NCI-H2107 treated with DMSO at 0.1 percent for 48 hours (cell line): Measurements from ENCODE around the gene YAE1.

Experiments used
- DNase-seq: peaks from one replicate; lab custom pipeline; 2025; ENCODE audit not compliant: unreplicated experiment; lab: John Stamatoyannopoulos, UW

YAE1 gene

DNA sequence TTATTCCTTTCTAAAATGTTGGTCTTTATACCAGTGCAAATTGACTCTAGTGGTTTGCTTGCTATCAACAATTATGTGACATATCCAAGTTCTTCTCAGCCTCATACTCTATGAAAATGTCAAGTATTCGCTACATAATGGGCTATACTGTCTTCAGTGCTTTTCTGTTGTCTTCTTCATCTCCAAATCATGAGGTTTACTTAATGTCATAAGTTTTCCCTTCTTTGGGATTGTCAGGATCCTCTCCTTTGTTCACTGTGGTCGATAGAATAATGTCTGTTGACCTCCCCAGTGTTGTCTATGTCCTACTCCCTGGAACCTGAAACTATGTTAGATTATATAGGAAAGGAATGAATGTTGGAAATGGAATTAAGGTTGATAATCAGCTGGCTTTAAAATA lies 40.7 kb downstream of the YAE1 start:
- DNase-seq, result no peak

- DNase-seq, result no peak
These were observed 41.7 kb downstream of the YAE1 start for GRCh38 chr7:39607865-39608264.

DNA sequence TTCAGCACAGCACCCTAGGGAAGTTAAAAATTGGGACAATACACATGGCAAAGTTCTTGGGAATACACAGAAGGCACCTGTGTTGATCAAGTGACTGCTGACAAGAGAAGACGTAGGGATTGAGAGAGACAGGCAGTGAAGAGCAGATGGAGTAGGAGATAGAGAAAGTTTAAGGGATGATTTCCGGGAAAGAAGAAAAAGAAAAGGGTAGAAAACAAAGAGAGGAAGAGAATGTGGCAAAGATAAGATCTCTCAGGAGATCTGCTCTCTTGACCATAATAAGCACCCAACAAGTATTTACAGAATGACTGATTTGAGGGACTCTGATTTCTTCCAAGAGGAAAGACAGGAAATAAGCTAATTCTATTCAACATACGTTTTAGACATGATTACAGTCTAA lies 42.1 kb downstream of the YAE1 start:
- no peak for DNase-seq

DNA sequence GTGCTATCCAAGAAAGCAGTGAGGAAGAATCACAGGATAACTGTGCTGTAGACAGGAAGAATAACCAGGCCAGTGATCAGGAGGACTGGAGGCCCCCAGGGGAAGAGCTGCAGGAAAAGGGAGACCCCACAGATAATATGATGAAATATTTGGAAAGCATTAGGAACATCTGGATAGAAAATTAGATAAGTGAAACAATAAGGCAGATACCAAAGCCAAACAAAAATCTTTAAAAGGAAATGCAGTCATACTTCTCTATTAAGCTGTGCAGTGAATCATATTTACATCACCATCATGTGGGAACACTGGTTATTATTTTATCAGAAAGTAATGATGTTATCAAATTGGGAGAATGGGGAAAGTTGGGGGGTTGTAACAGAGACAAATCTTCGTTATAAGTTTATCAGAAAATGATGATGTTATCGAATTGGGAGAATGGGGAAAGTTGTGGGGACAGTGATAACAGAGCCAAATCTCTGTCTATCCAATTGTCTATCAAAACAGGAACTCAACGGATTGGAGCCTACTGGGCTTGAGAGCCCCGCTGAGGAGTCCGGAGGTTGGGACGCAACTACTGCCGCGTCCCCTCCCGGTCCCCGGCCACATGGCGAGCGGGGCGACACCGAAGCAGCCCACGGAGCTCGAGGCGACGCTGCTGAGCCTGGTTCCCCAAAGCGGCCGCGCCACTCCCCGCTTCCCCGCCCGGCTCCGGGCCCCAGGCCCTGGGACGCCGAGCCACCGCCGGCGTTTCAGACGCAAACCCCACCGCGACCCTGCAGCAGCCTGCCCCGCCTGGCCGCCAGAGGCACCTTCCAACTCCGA lies 43.1 kb downstream of the YAE1 start:
- DNase-seq, result no peak

- no peak for DNase-seq
These were observed 43.7 kb downstream of the YAE1 start for GRCh38 chr7:39609935-39610263.

DNA sequence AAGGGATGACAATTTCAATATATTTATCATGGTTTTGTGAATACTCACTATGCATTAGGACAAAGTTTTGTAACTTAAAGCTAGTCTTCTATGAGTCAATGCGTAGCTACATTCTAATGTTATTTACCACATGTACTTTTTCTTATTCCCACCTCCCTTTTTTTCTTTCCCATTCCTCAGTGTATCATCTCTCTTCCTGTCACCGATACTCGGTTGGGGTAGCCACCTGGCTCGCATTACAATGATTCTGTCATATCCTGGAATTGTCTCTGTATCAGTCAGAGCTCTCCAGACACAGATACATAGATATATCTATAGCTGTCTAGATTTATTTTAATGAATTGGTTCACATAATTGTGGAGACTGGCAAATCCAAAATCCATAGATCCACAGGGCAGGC lies 47.4 kb downstream of the YAE1 start:
- no peak for DNase-seq

DNA sequence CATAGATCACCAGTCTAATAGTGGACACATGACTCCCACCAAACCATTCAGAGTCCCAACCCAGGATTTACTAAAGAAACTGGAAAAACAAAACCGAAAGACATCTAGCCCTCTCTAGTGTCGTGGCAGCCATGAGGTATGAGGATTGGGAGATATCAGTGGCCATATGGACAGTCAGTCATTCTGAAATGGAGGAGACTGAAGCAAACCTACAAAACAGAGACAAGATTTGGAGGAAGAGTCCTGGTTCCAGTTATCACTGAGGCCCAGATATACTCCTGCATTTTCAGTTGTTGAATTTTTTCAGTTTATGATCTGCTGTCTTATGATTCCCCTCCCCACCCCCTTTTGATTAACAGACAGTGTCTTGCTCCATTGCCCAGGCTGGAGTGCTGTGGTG lies 48.1 kb downstream of the YAE1 start:
- DNase-seq, result no peak

DNA sequence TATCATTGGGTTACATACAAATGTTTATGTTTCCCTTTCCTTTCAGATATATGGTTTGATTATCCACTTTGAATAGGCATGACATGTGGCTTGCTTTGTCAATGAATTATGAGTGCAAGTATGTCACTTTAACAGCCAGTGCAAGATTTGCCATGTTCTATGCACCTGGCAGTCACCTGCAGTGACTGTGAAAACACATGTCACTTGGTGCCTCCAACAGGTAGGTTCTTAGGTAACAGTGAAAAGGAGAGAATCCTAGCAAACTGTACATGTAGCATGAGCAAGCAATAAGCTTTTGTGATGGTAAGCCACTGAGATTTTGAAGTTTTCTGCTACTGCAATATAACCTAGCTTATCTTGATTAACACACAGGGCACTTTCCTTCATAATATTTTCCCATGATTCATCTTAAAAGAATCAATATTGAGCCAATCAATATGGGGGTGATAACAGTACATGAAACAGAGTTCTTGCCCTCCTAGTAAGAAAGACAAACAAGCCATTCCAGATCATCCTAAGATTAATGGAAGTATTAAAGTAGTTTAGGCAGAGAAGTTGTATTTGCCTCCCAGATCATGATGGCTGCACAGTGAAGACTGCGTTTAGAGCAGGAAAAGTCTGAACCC lies 49.3 kb downstream of the YAE1 start:
- DNase-seq, result peak; percentile 42

- DNase-seq, result no peak
These were observed 49.9 kb downstream of the YAE1 start for GRCh38 chr7:39616138-39616537.

DNA sequence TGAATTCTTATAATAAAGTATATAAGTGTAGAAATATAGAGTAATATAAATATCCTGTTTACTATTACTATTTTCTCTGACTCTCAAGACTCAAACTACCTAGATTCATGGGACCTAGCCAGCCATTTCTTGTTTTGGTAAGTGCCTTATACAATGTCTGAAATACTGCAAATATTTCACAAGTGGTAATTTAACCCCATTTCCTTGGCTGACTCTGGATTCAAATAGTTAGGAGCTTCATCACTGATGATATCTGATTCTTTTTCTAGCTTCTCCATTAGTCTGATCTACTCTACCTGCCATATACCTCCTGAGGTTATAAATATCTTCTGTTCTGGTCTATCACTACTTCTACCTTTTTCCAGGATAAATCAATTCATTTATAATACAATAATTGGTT lies 50.8 kb downstream of the YAE1 start:
- DNase-seq, result no peak

DNA sequence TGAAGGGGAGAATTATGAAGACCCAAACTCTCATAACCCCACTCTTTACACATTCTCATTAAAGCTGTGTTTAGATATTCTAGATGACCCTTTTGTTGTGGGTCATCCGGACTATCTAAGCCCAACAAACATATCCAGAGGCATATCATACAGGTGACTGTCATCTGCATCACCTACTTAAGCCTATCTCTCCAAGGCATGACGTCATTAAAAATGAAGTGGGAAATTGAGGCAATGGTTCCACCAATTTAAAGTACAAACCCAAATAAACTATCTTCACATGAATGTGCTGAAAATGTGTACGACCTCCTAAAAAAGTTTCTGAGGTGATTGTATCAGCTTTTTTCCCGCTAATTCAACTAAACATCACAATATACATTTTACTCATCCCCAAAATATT lies 52.7 kb downstream of the YAE1 start:
- no peak for DNase-seq

DNA sequence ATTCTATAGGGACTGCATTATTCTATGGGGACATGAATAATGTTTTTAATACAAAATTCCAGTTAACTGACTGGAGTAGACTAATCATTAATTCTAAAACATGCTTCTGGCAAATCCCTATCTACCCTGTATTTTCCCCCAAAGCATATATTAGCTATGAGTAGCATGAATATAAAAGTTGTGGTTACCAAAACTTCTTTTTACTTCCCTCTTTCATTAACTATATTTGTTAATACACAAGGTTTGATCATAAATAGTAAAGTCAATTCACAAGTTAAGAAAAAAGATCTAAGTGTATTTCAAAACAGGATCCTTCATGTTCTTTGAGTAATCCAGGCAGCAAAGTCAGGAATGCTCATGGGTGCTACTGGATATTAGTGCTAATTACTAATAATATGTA lies 54.3 kb downstream of the YAE1 start:
- no peak for DNase-seq

DNA sequence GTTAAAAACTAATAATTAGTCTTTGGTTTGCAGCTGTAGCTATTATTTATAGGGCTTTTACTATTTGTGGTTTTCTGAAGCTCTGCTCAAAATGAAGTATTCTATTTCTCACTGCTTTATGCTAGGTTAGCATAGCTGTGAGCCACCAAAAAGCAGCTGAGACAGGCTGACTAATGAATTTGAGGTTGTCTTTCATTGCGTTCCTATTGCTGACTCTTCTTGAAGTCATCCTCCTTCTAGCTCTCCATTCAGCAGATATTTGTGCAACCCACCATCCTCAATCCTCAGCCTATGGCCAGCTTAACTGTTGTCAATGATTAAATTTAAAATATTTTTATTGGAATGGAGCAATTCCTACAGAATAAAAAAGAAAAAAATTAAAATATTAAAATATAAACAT lies 55.1 kb downstream of the YAE1 start:
- DNase-seq, result no peak

GRCh38 chr7:39621784-39622411 lies 55.7 kb downstream of the YAE1 start:
- no peak for DNase-seq
